Thyroid gland (tissue), 4 donors: ENCODE data around the gene DAPK1.

Experiments
- POLR2A ChIP-seq, 2 donors: fragments of 450-650 bp; IDR thresholded peaks; one replicate each; pipeline ENCODE4 v1.6.1; 2017; ENCODE audit warnings: antibody characterized with exemption in 2 of 2, mild to moderate bottlenecking in 2 of 2, moderate library complexity in 1 of 2
- TF ChIP-seq, protein P1 (sequence below), 6 experiments: fragments of 200-600 bp in 3 of 6; fragments of 450-650 bp in 3 of 6; sonication (generic) in 3 of 6; IDR thresholded peaks; one replicate each; pipeline ENCODE4 v1.5.1; 2016 to 2019; ENCODE audit warnings: antibody characterized with exemption in 6 of 6, mild to moderate bottlenecking in 2 of 6, inconsistent platforms in 1 of 6, moderate library complexity in 1 of 6

DNA sequence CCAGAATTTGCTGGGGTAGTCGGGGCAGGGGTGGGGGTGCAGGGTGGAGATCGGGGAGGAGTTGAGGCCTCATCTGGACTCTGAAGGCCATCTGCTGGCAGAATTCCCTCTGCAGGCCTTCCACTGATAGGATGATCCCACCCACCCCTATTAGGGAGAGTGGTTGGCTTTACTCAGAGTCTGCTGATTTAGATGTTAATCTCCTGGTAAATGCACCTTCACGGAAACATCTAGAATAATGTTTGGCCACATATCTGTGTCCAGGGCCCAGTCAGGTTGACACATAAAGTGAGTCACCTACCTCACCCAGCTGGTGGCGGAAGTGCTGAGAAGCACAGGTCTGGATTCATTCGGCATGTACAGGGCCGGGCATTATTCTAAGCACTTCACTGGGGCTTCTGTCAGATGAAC, 50.0 kb downstream of the DAPK1 start:
- TF ChIP-seq POLR2A (IDR thresholded peaks at IDR 0.05), result no peak
- TF ChIP-seq, protein P1, sequence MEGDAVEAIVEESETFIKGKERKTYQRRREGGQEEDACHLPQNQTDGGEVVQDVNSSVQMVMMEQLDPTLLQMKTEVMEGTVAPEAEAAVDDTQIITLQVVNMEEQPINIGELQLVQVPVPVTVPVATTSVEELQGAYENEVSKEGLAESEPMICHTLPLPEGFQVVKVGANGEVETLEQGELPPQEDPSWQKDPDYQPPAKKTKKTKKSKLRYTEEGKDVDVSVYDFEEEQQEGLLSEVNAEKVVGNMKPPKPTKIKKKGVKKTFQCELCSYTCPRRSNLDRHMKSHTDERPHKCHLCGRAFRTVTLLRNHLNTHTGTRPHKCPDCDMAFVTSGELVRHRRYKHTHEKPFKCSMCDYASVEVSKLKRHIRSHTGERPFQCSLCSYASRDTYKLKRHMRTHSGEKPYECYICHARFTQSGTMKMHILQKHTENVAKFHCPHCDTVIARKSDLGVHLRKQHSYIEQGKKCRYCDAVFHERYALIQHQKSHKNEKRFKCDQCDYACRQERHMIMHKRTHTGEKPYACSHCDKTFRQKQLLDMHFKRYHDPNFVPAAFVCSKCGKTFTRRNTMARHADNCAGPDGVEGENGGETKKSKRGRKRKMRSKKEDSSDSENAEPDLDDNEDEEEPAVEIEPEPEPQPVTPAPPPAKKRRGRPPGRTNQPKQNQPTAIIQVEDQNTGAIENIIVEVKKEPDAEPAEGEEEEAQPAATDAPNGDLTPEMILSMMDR (IDR thresholded peaks at IDR 0.05), result no peak
